ENCODE results near the gene NLGN1. TPM values are rescaled to one million over a fixed set of nuclear protein-coding genes. Genes with fewer than 3 reads are reported as not detected.

The NLGN1 gene
- total RNA-seq, 1 experiment from 2014 or later = not detected

DNA sequence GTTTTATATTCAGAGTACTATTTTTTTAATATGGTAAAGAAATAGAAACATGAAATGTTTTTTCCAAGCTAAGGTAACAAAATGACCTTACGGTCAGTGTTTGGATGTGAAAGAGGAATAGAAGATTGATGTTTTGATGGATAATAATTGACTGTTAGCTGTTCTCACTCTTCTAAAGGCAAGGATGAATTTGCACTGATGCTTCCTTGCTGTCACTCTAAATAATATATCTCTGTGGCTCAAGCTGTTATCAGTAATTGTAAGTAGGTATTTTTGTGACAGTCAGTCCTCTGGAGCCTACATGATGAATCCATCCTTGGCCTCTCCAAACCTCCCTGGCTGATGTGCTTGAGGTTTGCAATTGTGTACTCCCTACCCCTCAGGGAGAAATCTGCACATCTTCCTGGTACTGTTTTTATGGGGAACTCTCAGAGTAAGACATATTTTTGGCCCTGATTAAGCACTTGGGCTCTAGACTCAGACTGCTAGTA lies 283.7 kb downstream of the NLGN1 start:
- RAD21 ChIA-PET (ENCODE audit: low non-redundant PET in 1 of 2, low total read pairs in 2 of 2, uncharacterized antibody in 2 of 2, unreplicated experiment in 2 of 2) = no interaction called here
- H3K36me3 ChIP-seq (ENCODE audit: control insufficient read depth in 1 of 2, insufficient read depth in 2 of 2, low read length in 2 of 2) = no peaks in the 10 kb centered on the region
- DNase-seq (ENCODE audit: low read depth, low spot score) (no peak), ATAC-seq (no peak)
- POLR2A ChIA-PET = no interaction called here
- H3K27ac ChIP-seq (ENCODE audit: low read depth, low read length) = no peak overlapping the region
- no peaks in the 10 kb centered on the region for H4K20me1 ChIP-seq (ENCODE audit: insufficient read depth)
- BruUV-seq (replicated peaks) = no TSS peak
- no peak overlapping the region for H3K4me3 ChIP-seq (replicated peaks in 1 of 2; ENCODE audit: low read depth in 1 of 2, low read length in 2 of 2)
- no peaks in the 10 kb centered on the region for H3K9me3 ChIP-seq (ENCODE audit: control insufficient read depth in 1 of 2, insufficient read depth in 1 of 2, low read depth in 1 of 2, low read length in 2 of 2)
- no peak overlapping the region for H2AFZ ChIP-seq (ENCODE audit: low read depth, low read length, poor library complexity, severe bottlenecking)
- H3K9me2 ChIP-seq (ENCODE audit: insufficient read depth) = no peaks in the 10 kb centered on the region
- TF ChIP-seq JUND (IDR thresholded peaks at IDR 0.05) = no peak
- TF ChIP-seq TCF7L2 (IDR thresholded peaks at IDR 0.05; ENCODE audit: borderline replicate concordance, extremely low read depth, insufficient read depth, insufficient read length) = no peak
- TF ChIP-seq SRF (IDR thresholded peaks at IDR 0.05; ENCODE audit: low read depth) = no peak
- TF ChIP-seq FOSL1 (IDR thresholded peaks at IDR 0.05; ENCODE audit: low read depth) = no peak
- no peak for TF ChIP-seq EZH2 (IDR thresholded peaks at IDR 0.05)
- TF ChIP-seq POLR2AphosphoS5 (IDR thresholded peaks at IDR 0.05; ENCODE audit: low read depth, low read length) = no peak
- no peak for TF ChIP-seq RAD21 (IDR thresholded peaks at IDR 0.05; ENCODE audit: low read depth)
- no peak for TF ChIP-seq POLR2A (IDR thresholded peaks at IDR 0.05; ENCODE audit: borderline replicate concordance, extremely low read depth, insufficient read depth, insufficient read length)
- no peak for TF ChIP-seq CBX3 (IDR thresholded peaks at IDR 0.05; ENCODE audit: low read depth)
- TF ChIP-seq ELF1 (IDR thresholded peaks at IDR 0.05; ENCODE audit: borderline replicate concordance, low read depth) = no peak
- no peak for TF ChIP-seq YY1 (IDR thresholded peaks at IDR 0.05; ENCODE audit: extremely low read depth, insufficient replicate concordance, low read depth, low read length)
- TF ChIP-seq ZFX (IDR thresholded peaks at IDR 0.05) = no peak
- H3K4me2 ChIP-seq (ENCODE audit: low read length) = no peak overlapping the region
- no peaks in the 10 kb centered on the region for H3K27me3 ChIP-seq (ENCODE audit: insufficient read depth, low read length)
- CTCF ChIA-PET = no interaction called here
- H3K9ac ChIP-seq (ENCODE audit: low read length) = no peak overlapping the region
- intact Hi-C loops (cut with micrococcal nuclease) = no loop called here
- no peaks in the 10 kb centered on the region for H3K4me1 ChIP-seq (ENCODE audit: control insufficient read depth in 1 of 2, insufficient read depth in 2 of 2, low read length in 2 of 2)
- H3K79me2 ChIP-seq (ENCODE audit: insufficient read depth, low read length) = no peaks in the 10 kb centered on the region

DNA sequence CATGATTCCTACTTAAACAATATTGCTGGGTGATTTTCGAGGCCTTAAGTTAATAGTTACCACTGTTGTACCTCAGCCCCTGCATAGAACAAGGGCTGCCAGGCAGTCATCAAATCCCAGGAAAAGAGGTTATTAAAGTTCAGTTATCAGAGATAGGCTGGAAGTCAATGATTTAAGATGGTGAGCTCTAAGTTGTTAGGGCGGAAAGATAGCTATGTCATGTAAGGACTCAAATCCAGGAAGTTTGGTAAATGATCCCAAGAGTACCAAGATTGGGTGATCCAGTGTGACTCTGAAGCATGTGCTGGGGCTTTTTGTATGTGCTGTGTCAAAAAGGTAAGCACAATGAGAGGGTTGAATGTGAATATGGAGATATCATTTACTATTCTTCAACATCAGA lies 287.9 kb downstream of the NLGN1 start:
- H3K9ac ChIP-seq (ENCODE audit: low read length) = no peak overlapping the region
- H3K79me2 ChIP-seq (ENCODE audit: insufficient read depth, low read length) = no peaks in the 10 kb centered on the region
- H3K9me3 ChIP-seq (ENCODE audit: control insufficient read depth in 1 of 2, insufficient read depth in 1 of 2, low read depth in 1 of 2, low read length in 2 of 2) = no peaks in the 10 kb centered on the region
- POLR2A ChIA-PET = no interaction called here
- ATAC-seq (no peak), DNase-seq (ENCODE audit: low read depth, low spot score) (no peak)
- no peak overlapping the region for H3K4me2 ChIP-seq (ENCODE audit: low read length)
- H3K4me3 ChIP-seq (replicated peaks in 1 of 2; ENCODE audit: low read depth in 1 of 2, low read length in 2 of 2) = no peak overlapping the region
- no TSS peak for BruUV-seq (replicated peaks)
- RAD21 ChIA-PET (ENCODE audit: low non-redundant PET in 1 of 2, low total read pairs in 2 of 2, uncharacterized antibody in 2 of 2, unreplicated experiment in 2 of 2) = no interaction called here
- H2AFZ ChIP-seq (ENCODE audit: low read depth, low read length, poor library complexity, severe bottlenecking) = no peak overlapping the region
- H3K27me3 ChIP-seq (ENCODE audit: insufficient read depth, low read length) = no peaks in the 10 kb centered on the region
- no peaks in the 10 kb centered on the region for H3K36me3 ChIP-seq (ENCODE audit: control insufficient read depth in 1 of 2, insufficient read depth in 2 of 2, low read length in 2 of 2)
- no peaks in the 10 kb centered on the region for H4K20me1 ChIP-seq (ENCODE audit: insufficient read depth)
- CTCF ChIA-PET = no interaction called here
- no peaks in the 10 kb centered on the region for H3K9me2 ChIP-seq (ENCODE audit: insufficient read depth)
- intact Hi-C loops (cut with micrococcal nuclease) = no loop called here
- H3K27ac ChIP-seq (ENCODE audit: low read depth, low read length) = no peak overlapping the region
- H3K4me1 ChIP-seq (ENCODE audit: control insufficient read depth in 1 of 2, insufficient read depth in 2 of 2, low read length in 2 of 2) = no peaks in the 10 kb centered on the region
- TF ChIP-seq ZFX (IDR thresholded peaks at IDR 0.05) (no peak), SP1 (IDR thresholded peaks at IDR 0.05; ENCODE audit: low read depth) (no peak), SRF (IDR thresholded peaks at IDR 0.05; ENCODE audit: low read depth) (no peak), ZNF274 (IDR thresholded peaks at IDR 0.05; ENCODE audit: low read depth, low read length) (no peak), EGR1 (IDR thresholded peaks at IDR 0.05; ENCODE audit: low read depth) (no peak), YY1 (IDR thresholded peaks at IDR 0.05; ENCODE audit: extremely low read depth, insufficient replicate concordance, low read depth, low read length) (no peak), FOSL1 (IDR thresholded peaks at IDR 0.05; ENCODE audit: low read depth) (no peak), ELF1 (IDR thresholded peaks at IDR 0.05; ENCODE audit: borderline replicate concordance, low read depth) (no peak)
- TF ChIP-seq, protein P1, sequence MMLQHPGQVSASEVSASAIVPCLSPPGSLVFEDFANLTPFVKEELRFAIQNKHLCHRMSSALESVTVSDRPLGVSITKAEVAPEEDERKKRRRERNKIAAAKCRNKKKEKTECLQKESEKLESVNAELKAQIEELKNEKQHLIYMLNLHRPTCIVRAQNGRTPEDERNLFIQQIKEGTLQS (IDR thresholded peaks at IDR 0.05) = no peak
- TF ChIP-seq, protein P2, sequence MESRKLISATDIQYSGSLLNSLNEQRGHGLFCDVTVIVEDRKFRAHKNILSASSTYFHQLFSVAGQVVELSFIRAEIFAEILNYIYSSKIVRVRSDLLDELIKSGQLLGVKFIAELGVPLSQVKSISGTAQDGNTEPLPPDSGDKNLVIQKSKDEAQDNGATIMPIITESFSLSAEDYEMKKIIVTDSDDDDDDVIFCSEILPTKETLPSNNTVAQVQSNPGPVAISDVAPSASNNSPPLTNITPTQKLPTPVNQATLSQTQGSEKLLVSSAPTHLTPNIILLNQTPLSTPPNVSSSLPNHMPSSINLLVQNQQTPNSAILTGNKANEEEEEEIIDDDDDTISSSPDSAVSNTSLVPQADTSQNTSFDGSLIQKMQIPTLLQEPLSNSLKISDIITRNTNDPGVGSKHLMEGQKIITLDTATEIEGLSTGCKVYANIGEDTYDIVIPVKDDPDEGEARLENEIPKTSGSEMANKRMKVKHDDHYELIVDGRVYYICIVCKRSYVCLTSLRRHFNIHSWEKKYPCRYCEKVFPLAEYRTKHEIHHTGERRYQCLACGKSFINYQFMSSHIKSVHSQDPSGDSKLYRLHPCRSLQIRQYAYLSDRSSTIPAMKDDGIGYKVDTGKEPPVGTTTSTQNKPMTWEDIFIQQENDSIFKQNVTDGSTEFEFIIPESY (IDR thresholded peaks at IDR 0.05; ENCODE audit: extremely low read depth, insufficient replicate concordance, low read length) = no peak
